Choroid plexus epithelial cell (primary cell): ENCODE data around the gene PRPS1.

Experiments used
- DNase-seq: peaks from one replicate; pipeline ENCODE4 v3.0.0-alpha.2; 2010; ENCODE audit warnings: low read depth
- H3K4me3 ChIP-seq: 2 replicates; pipeline ENCODE4 v1.5.1; 2011; ENCODE audit warnings: low read depth, mild to moderate bottlenecking, control low read depth, low read length, moderate library complexity
- TF ChIP-seq, protein P1 (sequence below): conservative IDR thresholded peaks from 2 replicates; pipeline ENCODE4 v1.5.1; 2011; ENCODE audit warnings: low read depth, mild to moderate bottlenecking, control low read depth, inconsistent platforms, low read length, moderate library complexity

The PRPS1 gene

DNA sequence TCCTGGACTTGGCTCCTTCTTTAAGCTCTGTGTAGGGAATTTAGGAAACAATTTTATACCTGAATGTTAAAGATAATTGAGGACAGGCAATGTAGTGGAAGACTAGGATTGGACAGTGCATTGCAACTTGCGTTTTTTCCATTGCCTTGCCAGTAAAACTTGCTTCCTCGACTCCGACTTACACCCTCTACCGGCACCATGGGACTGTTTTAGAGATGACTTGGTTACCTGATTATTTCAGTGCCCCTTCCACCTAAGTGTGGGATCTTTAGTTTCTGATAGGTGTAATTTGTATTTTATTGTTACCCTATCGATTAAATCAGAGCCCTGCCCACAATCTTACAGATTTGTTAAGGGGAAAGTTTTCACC is 1.2 kb downstream of the PRPS1 start:
- peak; percentile 53 for DNase-seq
- TF ChIP-seq, protein P1, sequence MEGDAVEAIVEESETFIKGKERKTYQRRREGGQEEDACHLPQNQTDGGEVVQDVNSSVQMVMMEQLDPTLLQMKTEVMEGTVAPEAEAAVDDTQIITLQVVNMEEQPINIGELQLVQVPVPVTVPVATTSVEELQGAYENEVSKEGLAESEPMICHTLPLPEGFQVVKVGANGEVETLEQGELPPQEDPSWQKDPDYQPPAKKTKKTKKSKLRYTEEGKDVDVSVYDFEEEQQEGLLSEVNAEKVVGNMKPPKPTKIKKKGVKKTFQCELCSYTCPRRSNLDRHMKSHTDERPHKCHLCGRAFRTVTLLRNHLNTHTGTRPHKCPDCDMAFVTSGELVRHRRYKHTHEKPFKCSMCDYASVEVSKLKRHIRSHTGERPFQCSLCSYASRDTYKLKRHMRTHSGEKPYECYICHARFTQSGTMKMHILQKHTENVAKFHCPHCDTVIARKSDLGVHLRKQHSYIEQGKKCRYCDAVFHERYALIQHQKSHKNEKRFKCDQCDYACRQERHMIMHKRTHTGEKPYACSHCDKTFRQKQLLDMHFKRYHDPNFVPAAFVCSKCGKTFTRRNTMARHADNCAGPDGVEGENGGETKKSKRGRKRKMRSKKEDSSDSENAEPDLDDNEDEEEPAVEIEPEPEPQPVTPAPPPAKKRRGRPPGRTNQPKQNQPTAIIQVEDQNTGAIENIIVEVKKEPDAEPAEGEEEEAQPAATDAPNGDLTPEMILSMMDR, result peak; percentile 54

DNA sequence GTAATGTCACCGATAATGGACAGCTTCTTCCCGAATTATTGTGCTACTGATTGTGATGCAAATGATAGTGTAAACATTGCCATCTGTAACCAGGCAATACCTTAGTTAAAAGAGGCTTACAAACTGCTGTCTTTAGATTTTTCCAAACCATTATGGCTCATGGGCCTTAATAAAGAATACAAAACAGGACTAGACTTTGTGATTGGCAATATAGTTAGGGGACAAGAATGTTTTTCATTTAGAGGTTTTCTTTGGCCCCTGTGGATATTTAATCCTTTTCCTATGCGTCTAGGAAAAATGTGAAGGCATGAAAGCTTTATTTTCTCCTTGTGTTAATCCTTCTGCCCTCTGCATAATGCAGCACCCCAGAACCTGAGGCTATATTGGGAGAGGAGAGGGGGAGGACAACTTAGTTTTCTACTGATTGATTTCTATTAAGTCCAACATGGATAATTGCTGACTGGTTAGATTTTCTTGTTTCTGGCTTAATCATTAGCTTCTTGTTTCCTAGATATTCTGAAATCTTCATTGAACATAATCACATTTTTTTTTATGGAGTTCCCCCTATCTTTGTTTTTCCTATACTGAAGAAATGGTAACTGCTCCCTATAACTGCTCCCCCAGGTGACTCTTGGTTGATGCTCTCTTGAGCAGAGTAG is 1.9 kb downstream of the PRPS1 start:
- no peak overlapping the region for H3K4me3 ChIP-seq
- DNase-seq, result no peak
- TF ChIP-seq, protein P1, result no peak

More for the DNA sequence above, 1.2 kb downstream of the PRPS1 start:
- peak overlapping the region; percentile 74 for H3K4me3 ChIP-seq

DNA sequence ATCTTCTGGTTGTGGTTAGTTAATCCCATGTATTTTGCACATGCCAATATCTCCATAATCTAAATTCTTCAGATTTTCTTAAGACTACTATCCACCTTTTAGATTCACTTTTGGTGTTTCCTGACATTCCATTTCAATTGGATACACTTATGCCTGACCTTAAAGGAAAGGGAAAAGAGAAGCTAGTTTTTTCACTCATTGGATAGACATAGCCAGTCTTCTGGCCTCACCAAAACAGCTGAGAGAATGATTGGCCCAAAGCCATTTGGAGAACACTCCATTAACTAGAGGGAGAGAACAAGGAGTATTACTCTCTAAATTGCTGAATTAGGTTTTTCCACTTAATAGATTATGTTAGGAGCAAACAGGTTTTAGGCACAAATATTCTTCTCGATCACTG is 4.0 kb downstream of the PRPS1 start:
- DNase-seq, result no peak
- TF ChIP-seq, protein P1, result no peak
- no peak overlapping the region for H3K4me3 ChIP-seq

DNA sequence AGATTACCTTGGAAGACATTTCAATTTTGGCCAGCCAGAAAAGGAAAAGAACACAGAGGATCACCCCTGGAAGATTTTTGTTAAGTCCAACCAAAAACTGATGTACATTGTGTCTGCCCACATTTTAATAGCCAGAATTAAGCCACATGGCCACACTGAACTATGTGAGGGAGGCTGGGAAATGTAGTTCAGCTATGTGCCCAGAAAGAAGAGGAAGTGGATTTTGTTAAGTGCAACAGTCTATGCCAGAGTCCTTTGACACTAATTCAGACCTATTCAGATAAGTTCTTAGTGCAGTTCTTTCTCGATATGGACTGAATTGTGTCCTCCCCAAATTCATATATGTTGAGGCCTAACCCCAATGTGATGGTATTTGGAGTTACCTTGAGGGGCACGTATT is 18.4 kb downstream of the PRPS1 start:
- TF ChIP-seq, protein P1, result no peak
- DNase-seq, result no peak

DNA sequence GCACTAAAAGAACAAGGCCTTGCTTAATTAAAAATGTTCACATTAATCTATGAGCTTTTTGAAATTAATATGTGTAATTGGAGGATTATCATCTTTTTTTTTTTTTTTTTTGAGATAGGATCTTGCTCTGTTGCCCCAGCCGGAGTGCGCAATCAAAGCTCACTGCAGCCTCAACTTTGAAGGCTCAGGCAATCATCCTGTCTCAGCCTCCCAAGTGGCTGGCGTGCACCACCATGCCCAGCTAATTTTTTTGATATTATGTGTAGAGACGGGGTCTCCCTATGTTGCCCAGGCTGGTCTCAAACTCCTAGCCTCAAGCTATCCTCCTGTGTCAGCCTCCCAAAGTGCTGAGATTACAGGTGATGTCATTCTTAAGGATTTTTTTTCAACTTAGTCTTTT is 20.0 kb downstream of the PRPS1 start:
- H3K4me3 ChIP-seq, result no peak overlapping the region
- no peak for DNase-seq
- TF ChIP-seq, protein P1, result no peak

More for the DNA sequence above, 18.4 kb downstream of the PRPS1 start:
- H3K4me3 ChIP-seq, result no peak overlapping the region

DNA sequence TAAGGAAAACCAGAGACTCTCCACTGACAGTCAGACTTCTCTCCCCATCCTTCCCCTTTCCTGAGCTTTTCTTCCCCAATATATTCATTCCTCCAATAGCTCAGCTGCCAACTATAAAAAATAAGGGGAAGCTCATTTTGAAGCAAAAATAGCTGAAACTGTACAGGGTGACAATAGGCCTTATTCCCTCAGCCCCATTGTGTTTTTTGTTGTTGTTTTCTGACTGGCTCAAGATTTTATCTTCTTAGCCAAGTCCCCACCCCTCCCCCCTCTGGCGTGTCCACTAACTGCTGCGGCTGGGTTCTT is 26.2 kb downstream of the PRPS1 start:
- DNase-seq, result no peak
- TF ChIP-seq, protein P1, result no peak
- no peak overlapping the region for H3K4me3 ChIP-seq
